ENCODE measurements around the gene KLHL42. TPM values are rescaled to one million over a fixed set of nuclear protein-coding genes. Genes with fewer than 3 reads are reported as not detected.

KLHL42 gene
- total RNA-seq, 4 donors from 2014 or later, result 40.9 to 56.1 (median 45.3) TPM

DNA sequence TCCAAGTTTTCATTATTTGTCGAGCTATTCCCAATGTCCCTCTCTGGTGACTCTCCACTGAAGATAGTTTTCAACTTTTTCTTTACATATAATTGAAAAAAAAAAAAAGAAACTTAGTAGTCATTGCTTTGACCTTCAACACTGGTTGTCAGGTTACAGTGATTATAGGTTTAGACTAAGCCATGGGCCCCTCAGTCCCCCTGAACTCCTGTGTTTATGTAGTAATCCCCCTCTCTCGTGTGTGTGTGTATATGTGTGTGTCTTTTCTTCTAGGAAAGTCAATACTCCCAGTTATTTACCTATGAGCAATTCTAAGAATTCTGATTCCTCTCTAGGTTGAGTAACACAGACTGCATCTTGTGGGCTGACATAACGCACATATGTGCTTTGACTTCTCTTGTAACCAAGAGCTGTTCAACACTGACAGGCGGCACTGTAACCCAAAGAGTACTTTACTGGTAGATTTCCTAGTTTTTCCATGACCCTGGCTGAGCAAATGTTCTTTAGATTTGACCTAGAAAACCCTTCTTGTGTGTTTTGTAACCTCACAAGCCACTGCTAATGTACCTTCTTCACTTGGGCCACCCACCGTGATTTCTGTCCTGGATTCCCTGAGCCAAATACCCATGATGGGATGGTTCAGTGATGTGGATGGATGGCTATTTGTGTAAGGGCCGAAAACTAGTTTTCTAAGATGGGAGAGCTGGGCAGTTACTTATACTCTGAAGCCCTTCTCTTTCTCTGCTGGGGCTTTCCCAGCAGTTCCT, 15.0 kb downstream of the KLHL42 start:
- no peaks in the 10 kb centered on the region for H3K27me3 ChIP-seq
- no peaks in the 10 kb centered on the region for H3K9me3 ChIP-seq
- intact Hi-C loops (cut with DNase I; ENCODE audit: low total_unique reads), result no loop called here
- H3K4me1 ChIP-seq, result no peaks in the 10 kb centered on the region
- H3K36me3 ChIP-seq, result no peaks in the 10 kb centered on the region
- no peak for DNase-seq
- no peak overlapping the region for H3K27ac ChIP-seq
- TF ChIP-seq CTCF (IDR thresholded peaks at IDR 0.05) (no peak), POLR2A (IDR thresholded peaks at IDR 0.05) (no peak)
- H3K4me3 ChIP-seq, result no peak overlapping the region

- no peak overlapping the region for H3K4me3 ChIP-seq
- TF ChIP-seq POLR2A (IDR thresholded peaks at IDR 0.05) (no peak), CTCF (IDR thresholded peaks at IDR 0.05) (no peak)
- intact Hi-C loops (cut with DNase I; ENCODE audit: low total_unique reads), result no loop called here
- no peak for DNase-seq
- no peaks in the 10 kb centered on the region for H3K36me3 ChIP-seq
- H3K9me3 ChIP-seq, result no peaks in the 10 kb centered on the region
- no peaks in the 10 kb centered on the region for H3K4me1 ChIP-seq
- no peaks in the 10 kb centered on the region for H3K27me3 ChIP-seq
- H3K27ac ChIP-seq, result no peak overlapping the region
Measured at GRCh38 chr12:27796128-27796527, 16.1 kb downstream of the KLHL42 start.

DNA sequence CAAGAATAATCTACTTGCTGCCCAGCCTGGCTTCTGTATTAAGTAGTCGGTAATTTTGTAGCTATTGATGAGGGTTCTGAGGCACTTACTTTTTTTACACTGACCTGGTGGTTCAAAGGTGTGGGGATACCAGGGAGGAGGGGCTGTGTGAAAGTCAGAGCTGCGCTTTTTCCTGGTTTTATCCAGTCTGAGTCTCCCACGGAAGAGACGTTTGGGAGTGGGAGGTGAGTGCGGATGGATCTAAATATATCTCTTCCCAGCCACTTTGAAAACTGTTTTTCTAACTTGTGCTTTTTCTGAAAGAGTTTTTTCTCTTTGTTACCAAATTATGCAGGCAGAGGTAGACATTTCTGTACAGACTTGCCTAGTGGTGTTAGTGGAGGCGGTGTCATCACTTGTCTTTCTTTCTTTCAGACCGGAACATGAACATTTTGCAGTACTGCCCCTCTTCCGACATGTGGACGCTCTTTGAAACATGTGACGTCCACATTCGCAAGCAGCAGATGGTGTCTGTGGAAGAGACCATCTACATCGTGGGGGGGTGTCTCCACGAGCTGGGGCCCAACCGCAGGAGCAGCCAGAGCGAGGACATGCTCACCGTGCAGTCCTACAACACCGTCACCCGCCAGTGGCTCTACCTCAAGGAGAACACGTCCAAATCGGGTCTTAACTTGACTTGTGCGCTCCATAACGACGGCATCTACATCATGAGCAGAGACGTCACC, 17.4 kb downstream of the KLHL42 start:
- H3K4me1 ChIP-seq, result no peaks in the 10 kb centered on the region
- no peaks in the 10 kb centered on the region for H3K36me3 ChIP-seq
- no peak overlapping the region for H3K27ac ChIP-seq
- no peaks in the 10 kb centered on the region for H3K9me3 ChIP-seq
- intact Hi-C loops (cut with DNase I; ENCODE audit: low total_unique reads), result no loop called here
- no peaks in the 10 kb centered on the region for H3K27me3 ChIP-seq
- DNase-seq, result no peak
- TF ChIP-seq CTCF (IDR thresholded peaks at IDR 0.05), result no peak
- TF ChIP-seq POLR2A (IDR thresholded peaks at IDR 0.05), result no peak
- no peak overlapping the region for H3K4me3 ChIP-seq

GRCh38 chr12:27800819-27801218, 20.8 kb downstream of the KLHL42 start:
- no peak for DNase-seq
- TF ChIP-seq POLR2A (IDR thresholded peaks at IDR 0.05), result no peak
- H3K4me3 ChIP-seq, result no peak overlapping the region
- no peaks in the 10 kb centered on the region for H3K27me3 ChIP-seq
- intact Hi-C loops (cut with DNase I; ENCODE audit: low total_unique reads), result no loop called here
- H3K4me1 ChIP-seq, result no peaks in the 10 kb centered on the region
- H3K27ac ChIP-seq, result no peak overlapping the region
- H3K36me3 ChIP-seq, result no peaks in the 10 kb centered on the region
- no peaks in the 10 kb centered on the region for H3K9me3 ChIP-seq

- Histone ChIP-seq H3K27ac (no peak overlapping the region), H3K4me1 (no peaks in the 10 kb centered on the region), H3K4me3 (no peak overlapping the region), H3K27me3 (no peaks in the 10 kb centered on the region), H3K36me3 (no peaks in the 10 kb centered on the region), H3K9me3 (no peaks in the 10 kb centered on the region)
- DNase-seq, result no peak
- no peak for TF ChIP-seq CTCF (IDR thresholded peaks at IDR 0.05)
- no peak for TF ChIP-seq POLR2A (IDR thresholded peaks at IDR 0.05)
- intact Hi-C loops (cut with DNase I; ENCODE audit: low total_unique reads), result no loop called here
Measured at GRCh38 chr12:27801630-27802029, 21.6 kb downstream of the KLHL42 start.
